Activated CD4-positive, CD25-positive, alpha-beta regulatory T cell treated with anti-CD3 and anti-CD28 coated beads, Interleukin-2, amount 50 U/mL, for 24 hours (primary cell): ENCODE measurements around the gene GRIN2C.
"Not testable (repeated sequence)": the region's sequence is repeated elsewhere in the genome, so short reads cannot be mapped to it uniquely, and the experiment has no call there.

Source experiments
- ATAC-seq, 2 donors: fragments of 150-1000 bp; cut with Tn5 transposase; one replicate each; pipeline ENCODE4 v1.10.0; 2021; ENCODE audit warnings: mild to moderate bottlenecking in 1 of 2, moderate library complexity in 1 of 2

GRIN2C gene

DNA sequence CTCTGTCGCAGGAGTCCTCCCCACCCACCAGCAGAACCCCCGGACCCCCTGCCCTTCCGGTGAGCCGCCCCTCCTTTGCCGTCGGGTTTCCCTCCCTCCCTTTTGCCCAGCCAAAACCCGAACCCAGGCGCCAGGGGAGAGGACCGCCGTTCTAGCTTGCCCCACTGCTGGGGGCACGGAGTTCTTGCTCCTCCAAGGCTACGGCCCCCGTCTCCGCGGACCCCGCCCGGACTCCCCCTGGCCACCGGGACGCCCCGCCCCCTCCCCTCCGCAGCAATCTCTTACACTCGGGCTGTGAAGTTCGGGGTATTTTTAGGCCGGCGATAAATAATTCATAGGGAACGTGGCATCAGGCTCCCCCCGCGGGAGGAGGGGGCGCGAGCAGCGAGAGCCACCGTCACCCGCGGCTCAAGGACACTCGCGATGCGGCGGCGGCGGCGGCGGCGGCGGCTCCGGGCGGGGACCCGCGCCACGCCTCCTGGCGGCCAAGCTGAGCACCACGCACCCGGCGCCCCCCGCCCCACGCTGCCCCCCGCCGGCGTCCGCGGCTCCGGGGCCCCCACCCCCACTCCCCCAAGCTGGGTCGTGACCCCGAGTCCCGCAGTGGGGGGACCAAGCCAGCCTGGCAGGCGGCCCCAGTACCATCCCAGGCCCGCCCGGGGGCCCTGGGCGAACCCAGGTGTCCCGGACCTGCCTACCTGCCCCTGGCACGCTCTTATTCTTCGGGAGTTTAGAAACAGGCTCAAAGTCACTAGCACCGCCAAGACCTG is at the start of gene GRIN2C:
Gene GRIN2C (minus strand): TSS at position 427 of the 770 bp plus-strand sequence. CDS start 4,793 bp downstream, outside the sequence.
- ATAC-seq, result peak in 1 of 2 donors; percentile 15

DNA sequence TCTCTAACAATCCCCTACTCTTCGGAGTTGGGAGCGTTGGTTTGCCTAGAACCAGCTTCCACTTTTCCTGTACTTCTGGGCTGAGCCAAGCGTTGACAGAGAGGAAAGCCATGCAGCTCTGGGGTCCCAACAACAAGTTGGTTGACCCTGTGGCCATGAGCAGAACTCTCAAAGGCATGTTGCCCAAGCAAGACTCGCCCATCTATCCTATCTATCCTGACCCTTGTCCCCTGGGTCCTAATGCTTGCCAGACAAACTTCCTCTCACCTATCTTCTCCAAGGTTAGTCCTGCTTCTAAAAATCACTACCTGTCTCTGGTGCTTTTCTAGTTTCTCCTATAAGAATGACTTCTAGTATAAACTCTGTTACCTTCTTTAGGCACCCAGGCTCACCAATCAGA is 49.4 kb upstream of the GRIN2C start:
- not testable (repeated sequence) for ATAC-seq

DNA sequence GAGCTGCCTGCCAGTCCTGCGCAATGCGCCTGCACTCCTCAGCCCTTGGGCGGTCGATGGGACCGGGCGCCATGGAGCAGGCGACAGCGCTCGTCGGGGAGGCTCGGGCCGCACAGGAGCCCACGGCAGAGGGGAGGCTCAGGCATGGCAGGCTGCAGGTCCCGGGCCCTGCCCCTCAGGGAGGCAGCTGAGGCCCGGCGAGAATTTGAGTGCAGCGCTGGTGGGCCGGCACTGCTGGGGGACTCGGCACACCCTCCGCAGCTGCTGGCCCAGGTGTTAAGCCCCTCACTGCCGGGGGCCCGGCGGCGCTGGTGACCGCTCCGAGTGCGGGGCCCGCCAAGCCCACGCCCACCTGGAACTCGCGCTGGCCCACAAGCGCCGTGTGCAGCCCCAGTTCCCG is 47.3 kb upstream of the GRIN2C start:
- ATAC-seq, result no peak

DNA sequence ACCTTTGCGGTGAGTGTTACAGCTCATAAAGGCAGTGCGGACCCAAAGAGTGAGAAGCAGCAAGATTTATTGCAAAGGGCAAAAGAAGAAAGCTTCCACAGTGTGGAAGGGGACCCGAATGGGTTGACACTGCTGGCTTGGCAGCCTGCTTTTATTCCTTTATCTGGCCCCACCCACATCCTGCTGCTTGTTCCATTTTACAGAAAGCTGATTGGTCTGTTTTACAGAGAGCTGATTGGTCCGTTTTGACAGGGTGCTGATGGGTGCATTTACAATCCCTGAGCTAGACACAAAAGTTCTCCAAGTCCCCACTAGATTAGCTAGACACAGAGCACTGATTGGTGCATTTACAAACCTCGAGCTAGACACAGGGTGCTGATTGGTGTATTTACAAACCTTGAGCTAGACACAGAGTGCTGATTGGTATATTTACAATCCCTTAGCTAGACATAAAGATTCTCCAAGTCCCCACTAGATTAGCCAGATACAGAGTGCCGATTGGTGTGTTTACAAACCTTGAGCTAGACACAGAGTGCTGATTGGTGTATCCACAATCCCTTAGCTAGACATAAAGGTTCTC is 46.6 kb upstream of the GRIN2C start:
- not testable (repeated sequence) for ATAC-seq

DNA sequence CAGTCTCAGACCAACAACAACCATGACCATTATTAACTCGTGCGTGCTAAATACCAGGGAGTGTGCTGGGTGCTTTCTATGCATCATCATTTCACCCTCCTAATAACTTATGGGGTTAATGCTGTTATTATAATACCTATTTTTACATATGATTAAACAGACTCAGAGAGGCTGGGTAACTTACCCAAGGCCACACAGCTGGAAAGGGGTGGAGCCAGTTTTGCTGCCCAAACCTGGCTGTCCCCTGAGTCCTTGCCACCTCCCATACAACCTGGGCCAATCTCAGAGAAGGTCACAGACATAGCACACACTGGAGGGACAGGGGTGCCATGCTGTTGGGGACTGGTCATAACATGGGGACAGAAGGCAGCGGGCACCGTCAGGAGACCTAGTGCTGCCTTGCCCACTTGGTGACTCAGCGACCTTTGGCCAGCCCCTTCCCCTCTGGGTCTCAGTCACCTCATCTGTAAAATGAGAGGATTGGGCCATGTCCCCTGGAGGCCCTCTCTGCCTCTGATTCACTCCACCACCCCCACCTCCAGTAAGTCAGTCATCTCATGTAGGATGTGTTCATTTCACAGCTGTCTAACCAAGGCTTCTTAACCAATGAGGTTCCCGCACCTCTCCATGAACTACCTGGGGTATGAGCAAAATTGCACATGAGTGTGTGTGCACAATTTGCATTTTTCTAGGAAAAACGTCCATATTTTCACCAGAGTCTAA is 45.2 kb upstream of the GRIN2C start:
- no peak for ATAC-seq

DNA sequence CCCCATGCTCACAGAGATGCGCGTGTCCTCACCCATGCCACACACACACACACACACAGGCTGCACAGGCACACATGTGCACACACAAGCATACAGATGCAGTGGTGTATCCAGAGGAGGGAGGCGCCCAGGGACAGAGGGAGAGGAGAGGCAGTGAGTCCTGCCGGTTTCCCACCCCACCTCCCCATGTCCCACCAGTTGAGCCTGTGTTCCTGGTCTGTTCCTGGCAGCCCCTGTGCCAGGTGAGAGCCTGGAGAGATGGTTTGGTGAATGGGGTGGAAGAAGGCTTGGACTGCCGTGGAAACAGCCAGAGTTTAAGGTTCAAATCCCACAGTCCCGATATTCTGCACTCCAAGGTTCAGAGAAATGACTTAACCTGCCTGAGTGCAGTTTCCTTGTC is 44.0 kb upstream of the GRIN2C start:
- ATAC-seq, result no peak

DNA sequence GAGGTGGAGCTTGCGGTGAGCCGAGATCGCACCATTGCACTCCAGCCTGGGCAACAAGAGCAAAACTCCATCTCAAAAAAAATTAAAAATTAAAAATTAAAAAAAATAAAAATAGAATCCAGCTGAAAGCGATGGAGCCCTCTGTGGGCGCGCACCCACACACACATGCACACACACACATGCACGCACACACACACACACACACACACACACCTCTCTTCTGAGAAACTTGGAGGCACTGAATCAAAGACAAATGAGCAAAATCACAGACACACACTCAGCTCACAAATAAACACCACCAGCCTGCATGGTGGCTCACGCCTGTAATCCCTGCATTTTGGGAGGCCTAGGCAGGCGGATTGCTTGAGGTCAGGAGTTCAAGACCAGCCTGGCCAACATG is 43.3 kb upstream of the GRIN2C start:
- ATAC-seq, result no peak

DNA sequence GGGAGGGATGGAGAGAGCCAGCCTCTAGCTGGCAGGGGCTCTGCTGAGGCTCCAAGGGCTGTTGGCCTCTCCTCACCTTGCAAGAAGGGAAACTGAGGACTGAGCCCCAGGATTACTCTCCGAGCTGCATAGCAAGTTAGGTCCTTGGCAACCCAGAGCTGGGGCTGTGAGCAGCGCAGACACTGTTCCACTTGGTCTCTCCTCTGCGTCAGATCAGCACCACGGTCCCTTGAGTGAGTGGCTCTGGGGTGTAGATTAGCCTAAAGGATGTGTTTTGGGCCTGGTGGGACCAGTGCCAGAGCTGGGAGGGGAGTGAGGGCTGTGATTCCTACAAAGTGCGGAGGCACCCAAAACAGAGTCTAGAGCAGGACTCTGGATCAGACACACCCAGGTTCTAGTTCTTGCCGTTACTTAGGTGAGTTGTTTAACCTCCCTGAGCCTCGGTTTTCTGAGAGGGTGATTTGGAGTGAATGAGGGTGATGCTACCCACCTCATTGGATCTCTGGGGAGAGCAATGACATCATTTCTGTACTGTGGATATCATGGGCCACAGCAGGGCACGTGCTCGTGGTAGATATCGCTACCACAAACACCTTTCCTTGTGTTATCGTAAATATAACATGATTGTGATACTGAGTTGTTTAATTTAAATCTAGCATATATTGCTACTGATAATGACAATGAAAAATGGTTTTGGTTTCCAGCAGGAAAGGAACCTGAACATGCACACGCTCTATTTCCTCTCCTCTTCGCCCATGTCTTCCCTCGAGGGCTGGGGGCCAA is 41.9 kb upstream of the GRIN2C start:
- no peak for ATAC-seq

DNA sequence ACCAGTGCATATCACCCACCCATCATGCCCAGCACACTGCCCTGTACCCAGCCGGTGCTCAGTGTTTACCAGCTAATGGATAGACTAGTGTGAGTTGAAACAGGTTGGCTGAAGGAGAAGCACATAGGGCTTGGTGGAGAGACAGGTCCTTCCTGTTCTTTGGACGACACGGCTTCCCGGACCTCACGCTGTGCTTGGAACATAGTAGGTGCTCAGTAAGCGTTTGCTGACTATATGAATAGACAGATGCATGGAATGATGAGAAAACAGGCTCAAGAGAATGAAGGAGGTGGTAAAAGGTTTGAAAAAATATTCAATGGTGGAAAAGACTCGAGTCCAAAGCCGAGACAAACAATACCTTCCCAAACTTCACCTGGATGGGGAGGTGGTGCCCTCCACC is 40.5 kb upstream of the GRIN2C start:
- no peak for ATAC-seq

DNA sequence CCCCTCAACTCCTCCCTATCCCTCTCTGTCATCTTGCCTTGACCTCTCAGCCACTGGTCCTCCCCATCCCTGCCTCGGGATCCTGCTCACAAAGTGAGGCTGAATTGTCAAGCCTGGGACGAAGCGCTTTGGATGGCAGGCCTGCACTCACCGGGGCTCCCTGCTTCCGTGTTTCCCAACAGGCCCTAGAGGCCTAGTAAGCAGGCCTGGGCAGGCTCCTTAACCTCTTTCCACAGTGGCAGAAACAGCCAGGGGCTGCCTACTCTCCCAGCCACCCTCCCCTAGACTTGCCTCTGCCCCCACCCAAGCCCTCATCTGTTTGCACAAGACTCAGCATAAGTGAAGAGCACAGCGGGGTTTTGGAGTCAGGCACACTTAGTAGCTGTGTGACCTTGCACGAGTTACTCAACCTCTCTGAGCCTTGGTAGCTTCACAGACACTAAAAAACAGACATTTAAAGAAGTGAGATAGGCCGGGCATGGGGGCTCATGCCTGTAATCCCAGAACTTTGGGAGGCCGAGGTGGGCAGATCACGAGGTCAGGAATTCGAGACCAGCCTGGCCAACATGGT is 38.8 kb upstream of the GRIN2C start:
- ATAC-seq, result no peak

DNA sequence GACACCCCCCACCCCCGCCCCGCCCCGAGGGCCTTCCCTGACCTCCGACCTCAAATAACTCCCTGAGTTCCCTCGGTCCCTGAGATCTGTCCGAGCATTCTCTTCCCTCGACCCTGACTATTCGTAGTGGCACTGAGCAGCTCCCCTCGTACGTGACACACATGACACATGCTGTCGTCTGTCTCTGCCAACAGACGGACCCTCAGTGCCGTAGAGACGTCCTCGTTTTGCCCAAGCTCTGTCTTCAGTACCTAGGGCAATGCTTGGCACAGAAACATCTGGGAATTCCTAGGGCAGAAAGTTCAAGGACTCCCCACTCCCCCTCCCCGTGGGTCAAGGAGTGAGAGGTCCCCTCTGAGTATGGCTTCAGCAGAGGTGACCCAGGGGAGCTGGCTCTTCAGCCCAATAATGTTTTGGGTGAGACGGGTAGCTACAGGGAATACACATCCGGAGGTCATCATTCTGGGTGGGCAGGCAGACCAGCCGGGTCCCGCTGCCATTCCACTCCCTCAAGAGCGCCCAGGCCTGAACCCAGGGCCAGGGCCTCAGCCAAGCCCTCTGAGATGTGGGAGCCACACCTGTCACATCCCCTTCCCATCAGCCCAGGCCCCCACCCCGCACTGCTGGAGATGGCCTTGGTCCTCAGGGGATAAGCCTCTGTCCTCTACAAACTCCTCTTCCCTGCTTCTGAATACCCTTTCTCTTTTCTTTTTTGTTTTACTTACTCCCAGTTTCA is 34.4 kb upstream of the GRIN2C start:
- no peak for ATAC-seq

DNA sequence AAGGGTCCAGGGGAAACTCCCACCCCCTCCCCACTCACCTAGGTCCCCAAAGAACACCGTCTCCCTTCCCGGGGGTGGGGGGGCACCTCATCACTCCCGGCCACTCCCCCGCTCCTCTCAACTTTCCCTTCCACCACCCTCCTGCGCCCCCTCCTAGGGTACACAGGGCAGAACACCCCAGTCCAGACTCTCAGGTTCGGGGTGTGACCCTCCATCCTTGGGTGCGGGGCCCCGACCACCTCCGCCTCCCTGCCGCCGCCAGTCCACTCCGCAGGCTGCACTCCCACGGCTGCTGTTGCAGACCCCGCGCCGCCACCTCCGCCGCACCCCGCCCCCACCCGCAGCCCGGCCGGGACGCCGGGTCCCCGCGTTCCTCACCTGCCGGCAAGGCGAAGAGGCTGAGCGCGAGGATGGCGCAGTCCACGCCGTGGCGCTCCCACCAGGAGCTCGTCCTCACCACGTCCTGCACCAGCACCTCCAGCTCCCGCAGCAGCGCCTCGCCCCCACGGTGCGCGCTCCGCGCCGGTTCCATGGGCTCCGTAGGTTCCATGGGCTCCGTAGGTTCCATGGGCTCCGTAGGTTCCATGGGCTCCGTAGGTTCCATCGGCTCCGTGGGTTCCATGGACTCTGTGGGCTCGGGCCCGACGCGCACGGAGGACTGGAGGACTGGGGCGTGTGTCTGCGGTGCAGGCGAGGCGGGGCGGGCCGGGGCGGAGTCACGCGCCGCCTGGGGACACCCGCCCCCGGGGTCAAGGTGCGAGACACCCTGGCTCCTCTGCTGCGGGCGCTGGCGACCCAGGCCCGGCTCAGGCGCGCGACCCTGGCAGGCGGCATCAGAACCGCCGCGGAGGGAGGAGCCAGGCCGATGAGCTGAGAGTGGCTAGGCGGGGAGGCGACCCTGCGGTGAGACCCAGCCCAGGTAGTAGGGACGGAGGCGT is 33.6 kb upstream of the GRIN2C start, which contains the start of gene FADS6:
Gene FADS6 (minus strand): TSS at position 660 of the 938 bp plus-strand sequence. CDS start 38 bp downstream, at position 622.
- ATAC-seq, result peak in 1 of 2 donors; percentile 33

DNA sequence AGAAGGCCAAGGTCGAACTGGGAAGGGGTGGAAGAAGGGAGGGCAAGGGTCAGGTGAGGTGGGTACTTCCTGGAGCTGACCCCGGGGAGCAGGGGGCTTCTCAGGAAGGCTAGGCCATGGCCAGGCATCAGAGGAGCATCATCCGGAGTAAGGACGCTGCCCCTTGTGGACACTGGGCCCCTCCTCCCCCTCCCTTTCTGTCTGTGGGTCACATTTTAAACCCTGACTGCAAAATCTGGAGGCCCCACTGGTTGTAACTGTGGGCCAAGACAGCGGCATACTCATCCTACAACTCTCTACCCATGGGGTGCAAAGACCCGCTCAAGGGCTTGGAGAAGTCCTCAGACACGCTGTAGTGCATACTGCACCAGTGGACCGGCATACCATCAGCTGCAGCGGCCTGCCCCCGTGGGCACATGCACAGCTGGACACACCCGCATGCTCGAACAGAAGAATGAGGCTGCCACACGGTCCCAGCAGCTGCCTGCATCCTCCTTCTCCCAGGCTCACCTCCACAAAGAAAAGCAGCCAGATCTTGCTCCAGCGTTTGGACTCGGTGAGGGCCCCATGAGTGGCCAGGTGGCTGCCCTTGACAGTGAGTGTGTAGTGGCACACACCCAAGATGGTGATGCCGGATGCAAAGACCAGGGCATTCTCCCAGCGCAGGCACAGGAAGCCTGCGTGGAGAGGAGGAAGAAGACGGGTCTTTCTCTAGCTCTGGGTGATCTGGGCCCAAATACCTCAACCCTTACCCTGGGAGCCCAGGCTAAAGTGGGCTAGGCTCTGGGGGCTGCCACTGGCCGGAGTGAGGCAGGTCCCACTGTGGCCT is 32.5 kb upstream of the GRIN2C start:
- ATAC-seq, result no peak

DNA sequence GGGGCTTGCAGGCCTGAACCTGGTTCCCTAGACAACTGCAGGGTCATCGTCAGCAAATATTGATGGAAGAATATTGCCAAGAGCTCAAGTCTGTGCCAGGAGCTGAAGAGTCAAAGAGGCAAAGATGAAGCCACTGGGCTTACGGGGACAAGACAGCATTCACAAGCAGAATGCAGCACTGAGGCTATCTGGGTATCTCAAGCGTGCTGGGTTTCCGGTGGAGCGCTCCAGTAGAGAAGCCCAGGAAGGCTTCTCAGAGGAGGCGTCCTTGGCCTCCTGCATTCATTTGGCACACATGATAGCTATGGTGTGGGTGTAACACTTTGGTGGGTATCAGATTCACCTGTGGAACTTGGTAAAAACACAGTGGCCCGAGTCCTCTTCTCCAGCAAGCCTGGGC is 30.9 kb upstream of the GRIN2C start:
- ATAC-seq, result no peak

DNA sequence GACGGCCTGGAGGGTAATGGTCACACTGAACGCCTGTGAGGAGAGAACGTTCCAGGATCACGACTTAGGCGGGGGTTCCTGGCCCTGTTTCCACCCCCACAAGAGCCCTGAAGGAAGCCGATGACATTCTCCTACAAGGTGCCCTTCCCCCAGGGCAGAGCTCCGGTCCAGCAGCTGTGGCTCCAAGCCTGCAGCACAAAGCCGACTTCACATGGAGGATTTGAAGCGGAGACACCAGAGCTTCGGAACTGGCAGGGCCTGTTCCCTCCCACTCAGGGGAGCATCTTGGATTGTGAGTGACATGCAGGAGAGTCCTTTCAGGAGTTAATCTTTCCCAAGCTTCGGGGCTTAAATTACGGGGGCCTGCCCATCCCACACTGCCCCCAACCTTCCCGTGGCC is 28.8 kb upstream of the GRIN2C start:
- ATAC-seq, result no peak

DNA sequence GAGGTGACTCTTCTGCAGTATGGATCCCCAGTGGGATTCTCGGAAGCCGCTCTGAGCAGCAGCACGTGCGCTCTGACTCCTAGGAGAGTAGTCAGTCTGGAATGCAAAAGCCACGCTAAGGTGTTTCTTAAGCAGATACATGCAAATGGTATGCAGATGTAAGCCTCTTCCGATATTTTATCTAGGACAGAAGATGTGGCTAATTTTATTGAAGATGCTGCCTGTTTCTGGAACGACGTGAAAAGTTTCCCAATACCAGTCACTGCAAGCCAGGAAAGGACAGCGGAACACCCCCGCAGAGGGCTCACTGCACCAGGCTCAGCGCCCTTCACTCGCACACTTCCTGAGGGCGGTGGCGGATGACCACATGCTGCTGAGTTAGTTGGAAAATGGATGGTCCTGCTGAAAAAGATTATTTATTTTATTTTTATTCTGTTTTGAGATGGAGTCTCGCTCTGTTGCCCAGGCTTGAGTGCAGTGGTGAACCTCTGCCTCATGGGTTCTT is 23.6 kb upstream of the GRIN2C start:
- no peak for ATAC-seq

DNA sequence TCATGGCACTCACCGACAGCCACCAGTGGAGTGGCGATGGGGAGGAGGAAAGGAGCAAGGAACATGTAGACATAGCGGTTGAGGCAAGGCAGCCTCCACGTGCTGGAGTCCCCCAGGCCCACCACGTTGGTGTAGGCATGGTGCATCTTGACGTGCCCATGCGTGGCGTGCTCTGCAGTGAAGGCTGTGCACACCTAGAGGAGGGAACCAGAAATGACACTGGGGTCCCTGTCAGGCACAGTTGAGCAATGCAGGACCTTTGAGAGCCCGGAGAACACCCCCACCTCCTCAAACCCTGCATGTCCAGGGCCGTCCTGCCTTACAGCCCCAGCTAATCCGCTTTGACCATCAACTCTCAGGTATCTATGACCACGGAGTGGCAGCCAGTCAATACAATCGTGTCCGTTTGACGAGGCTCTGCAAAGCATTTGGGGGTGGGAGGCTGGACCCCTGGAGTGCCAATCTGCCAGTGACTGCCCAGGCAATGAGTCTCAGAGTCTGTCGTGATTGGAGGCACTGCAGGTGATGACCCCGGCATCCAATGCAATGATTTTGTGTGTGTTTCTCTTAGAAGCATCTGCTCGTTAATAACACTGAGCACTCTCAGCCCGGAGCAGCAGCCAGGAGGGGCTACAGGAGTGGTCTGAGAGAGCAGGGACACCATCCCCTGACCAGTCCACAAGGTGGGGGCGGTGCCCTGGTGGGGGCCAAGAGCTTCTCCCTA is 23.0 kb upstream of the GRIN2C start:
- no peak for ATAC-seq

DNA sequence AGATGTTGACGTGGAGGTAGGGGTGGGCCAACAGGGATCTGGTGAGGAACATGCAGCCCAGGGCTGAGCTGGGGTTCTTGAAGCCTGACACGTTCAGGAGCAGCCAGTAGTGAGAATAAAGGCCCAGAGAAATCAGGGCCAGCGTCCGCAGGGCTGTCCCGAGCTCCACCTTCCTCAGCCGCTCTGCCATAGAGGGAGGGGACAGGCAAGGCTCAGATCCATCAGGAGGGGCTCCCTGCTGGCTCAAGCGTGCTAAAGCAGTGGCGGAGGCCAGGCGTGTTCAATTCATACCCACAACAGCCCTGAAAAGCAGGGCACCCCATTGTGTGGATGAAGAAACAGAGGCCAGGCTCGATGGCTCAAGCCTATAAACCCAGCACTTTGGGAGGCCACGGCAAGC is 21.4 kb upstream of the GRIN2C start:
- ATAC-seq, result no peak

DNA sequence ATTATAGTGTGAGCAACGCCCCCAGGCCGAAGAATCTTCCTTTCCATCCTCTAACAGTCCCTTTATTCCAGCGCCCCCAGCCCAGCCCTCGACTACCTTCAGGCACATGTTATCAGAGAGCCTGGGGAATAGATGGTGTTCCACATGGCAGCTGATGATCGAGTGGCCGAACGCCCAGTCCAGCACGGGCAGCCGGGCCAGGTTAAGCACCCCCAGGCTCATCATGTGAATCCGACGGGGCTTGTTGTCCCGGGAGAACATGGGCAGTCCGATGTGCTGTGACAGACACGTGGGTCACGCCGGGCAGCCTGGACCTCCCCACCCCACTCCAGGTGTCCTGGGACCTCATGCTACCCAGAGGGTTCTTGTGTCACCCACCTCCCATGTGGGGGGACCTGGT is 19.6 kb upstream of the GRIN2C start:
- no peak for ATAC-seq
